Common myeloid progenitor, CD34-positive (primary cell): ENCODE measurements around the gene BORCS5.
A peak's percentile ranks its signal among the peaks of the same experiment; 100 is the strongest.

Experiments used
- CTCF ChIA-PET: fragments of 350-600 bp; sonication (Branson Sonifier 250); formaldehyde crosslinking; loops from one replicate; lab custom pipeline; 2021; ENCODE audit warnings: antibody characterized with exemption; lab: Charles Lee
- POLR2A ChIA-PET: fragments of 350-600 bp; sonication (Branson Sonifier 250); formaldehyde crosslinking; loops from one replicate; lab custom pipeline; 2021; ENCODE audit warnings: antibody characterized with exemption; lab: Charles Lee
- DNase-seq, 3 donors: peaks; one replicate each; pipeline versions ENCODE4 v3.0.0 to v3.0.0-alpha.2; 2013
- H3K27ac ChIP-seq, 2 experiments: 1 replicate in 1 of 2; 2 replicates in 1 of 2; pipeline ENCODE4 v1.7.0; 2013; ENCODE audit warnings: inconsistent platforms in 2 of 2, low read length in 2 of 2, mild to moderate bottlenecking in 2 of 2, low read depth in 1 of 2, moderate library complexity in 1 of 2; ENCODE audit not compliant: severe bottlenecking in 2 of 2, insufficient read depth in 1 of 2, poor library complexity in 1 of 2
- H3K27me3 ChIP-seq, 5 experiments: replicated peaks in 2 of 5; 1 replicate in 3 of 5; 2 replicates in 2 of 5; pipeline versions ENCODE4 v1.6.1 to v1.7.0; 2013; ENCODE audit warnings: low read length in 4 of 5, mild to moderate bottlenecking in 2 of 5, moderate library complexity in 2 of 5, inconsistent platforms in 1 of 5; ENCODE audit not compliant: insufficient read depth in 5 of 5, control insufficient read depth in 4 of 5
- H3K36me3 ChIP-seq, 4 experiments: 1 replicate in 2 of 4; 2 replicates in 2 of 4; pipeline versions ENCODE4 v1.6.1 to v1.7.0; 2013; ENCODE audit warnings: low read length in 3 of 4, control low read depth in 1 of 4, mild to moderate bottlenecking in 1 of 4; ENCODE audit not compliant: control insufficient read depth in 4 of 4, insufficient read depth in 4 of 4
- H3K4me1 ChIP-seq, 4 experiments: 1 replicate in 3 of 4; 2 replicates in 1 of 4; pipeline versions ENCODE4 v1.6.1 to v1.7.1; 2013; ENCODE audit warnings: low read length in 3 of 4, mild to moderate bottlenecking in 3 of 4, control low read depth in 1 of 4, inconsistent platforms in 1 of 4, moderate library complexity in 1 of 4; ENCODE audit not compliant: control insufficient read depth in 4 of 4, insufficient read depth in 4 of 4; ENCODE audit errors: control extremely low read depth in 1 of 4
- H3K4me3 ChIP-seq, 7 experiments: 1 replicate in 4 of 7; 2 replicates in 3 of 7; pipeline versions ENCODE4 v1.5.1 to v1.7.0; 2013; ENCODE audit warnings: mild to moderate bottlenecking in 7 of 7, low read length in 6 of 7, moderate library complexity in 6 of 7, inconsistent platforms in 2 of 7, low read depth in 2 of 7, control low read depth in 1 of 7; ENCODE audit not compliant: insufficient read depth in 4 of 7, control insufficient read depth in 1 of 7; ENCODE audit errors: extremely low read depth in 1 of 7
- H3K9me3 ChIP-seq, 5 experiments: 1 replicate in 4 of 5; 2 replicates in 1 of 5; pipeline versions ENCODE4 v1.6.1 to v1.7.1; 2013; ENCODE audit warnings: low read length in 4 of 5, mild to moderate bottlenecking in 2 of 5, inconsistent platforms in 1 of 5, low read depth in 1 of 5, moderate library complexity in 1 of 5; ENCODE audit not compliant: control insufficient read depth in 4 of 5, insufficient read depth in 2 of 5; ENCODE audit errors: control extremely low read depth in 1 of 5
- WGBS: methylation state at CpG from one replicate; pipeline ENCODE4 v1.1.5; 2013; ENCODE audit not compliant: insufficient coverage; 5-methylcytosine and 5-hydroxymethylcytosine counted together

Gene BORCS5

GRCh38 chr12:12353276-12353675, 3.6 kb upstream of the BORCS5 start:
- Histone ChIP-seq H3K4me3 (no peak overlapping the region), H3K36me3 (no peaks in the 10 kb centered on the region), H3K9me3 (no peaks in the 10 kb centered on the region), H3K4me1 (peaks cover 9 to 35% (median 24%) of the 10 kb centered on the region in 4 experiments), H3K27me3 (no peaks in the 10 kb centered on the region), H3K27ac (no peak overlapping the region)
- ChIA-PET POLR2A (no interaction called here), CTCF (no interaction called here)
- DNase-seq, result no peak
- 100% methylated on average over 1 of the region's 1 CpG for WGBS

GRCh38 chr12:12353807-12354206, 3.1 kb upstream of the BORCS5 start:
- DNase-seq, result no peak
- no peak overlapping the region for H3K27ac ChIP-seq
- no peaks in the 10 kb centered on the region for H3K36me3 ChIP-seq
- H3K9me3 ChIP-seq, result no peaks in the 10 kb centered on the region
- ChIA-PET POLR2A (no interaction called here), CTCF (no interaction called here)
- no peak overlapping the region for H3K4me3 ChIP-seq
- 97% methylated on average over 3 of the region's 5 CpGs for WGBS
- H3K27me3 ChIP-seq, result no peaks in the 10 kb centered on the region
- peaks cover 10 to 38% (median 27%) of the 10 kb centered on the region in 4 experiments for H3K4me1 ChIP-seq

GRCh38 chr12:12356467-12356895, 397 bp upstream of the BORCS5 start:
- no peaks in the 10 kb centered on the region for H3K27me3 ChIP-seq
- peak overlapping the region; percentile 74 to 93 (median 88) for H3K4me3 ChIP-seq
- ChIA-PET CTCF (interaction anchor here (0.8 to 2.8 kb wide), 12 partner anchors 9 to 366 kb away, joined by 3 to 20 read pairs (median 5); no protein-coding TSS in a partner anchor), POLR2A (interaction anchor here (0.6 to 0.9 kb wide), 4 partner anchors 11 to 562 kb away, joined by 3 to 4 read pairs (median 4); no protein-coding TSS in a partner anchor)
- no peak for DNase-seq
- H3K9me3 ChIP-seq, result no peaks in the 10 kb centered on the region
- peaks cover 0 to 3% (median 0%) of the 10 kb centered on the region in 4 experiments for H3K36me3 ChIP-seq
- peak overlapping the region in 1 of 2 experiments; percentile 90 for H3K27ac ChIP-seq
- peaks cover 12 to 21% (median 16%) of the 10 kb centered on the region in 4 experiments for H3K4me1 ChIP-seq
- 36% methylated on average over 5 of the region's 5 CpGs for WGBS

- DNase-seq, result peak in 2 of 3 donors; percentile 13 to 23
- CTCF ChIA-PET, result interaction anchor here (0.6 to 2.8 kb wide), 15 partner anchors 7 to 456 kb away, joined by 3 to 20 read pairs (median 4); partner anchors contain the start of gene MANSC1
- Histone ChIP-seq H3K36me3 (peaks cover 0 to 3% (median under 1%) of the 10 kb centered on the region in 4 experiments), H3K4me3 (peak overlapping the region; percentile 74 to 93 (median 88)), H3K27ac (peak overlapping the region; percentile 67 to 90), H3K9me3 (no peaks in the 10 kb centered on the region), H3K4me1 (peaks cover 12 to 21% (median 16%) of the 10 kb centered on the region in 4 experiments), H3K27me3 (no peaks in the 10 kb centered on the region)
- 36% methylated on average over 7 of the region's 10 CpGs for WGBS
- POLR2A ChIA-PET, result interaction anchor here (0.6 to 1.8 kb wide), 3 partner anchors 9 to 397 kb away, joined by 3 to 4 read pairs (median 4); no protein-coding TSS in a partner anchor
Observed at GRCh38 chr12:12357719-12358461, 1.0 kb downstream of the BORCS5 start.

DNA sequence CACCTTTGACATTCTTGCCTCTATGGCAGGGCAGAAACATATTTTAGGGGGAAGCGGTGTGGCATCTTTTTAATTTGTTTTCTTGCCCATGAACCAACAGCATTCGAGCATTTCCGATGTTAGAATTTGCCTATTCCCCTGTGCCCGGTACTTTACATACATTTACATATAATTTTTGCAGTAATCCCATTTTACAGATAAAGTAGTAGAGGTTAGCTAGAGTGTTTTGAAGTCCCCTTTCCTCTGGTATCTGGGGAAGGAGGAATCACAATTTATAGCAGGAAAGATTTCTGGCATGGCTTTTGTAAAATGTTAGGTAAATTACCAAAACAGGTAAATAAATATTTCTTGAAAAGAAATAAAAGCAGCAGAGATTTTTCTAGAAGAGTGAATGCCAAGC, 1.6 kb downstream of the BORCS5 start:
- Histone ChIP-seq H3K9me3 (no peaks in the 10 kb centered on the region), H3K4me3 (peak overlapping the region in 3 of 7 experiments; percentile 90 to 93 (median 91)), H3K27ac (peak overlapping the region in 1 of 2 experiments; percentile 90), H3K4me1 (peaks cover 12 to 21% (median 16%) of the 10 kb centered on the region in 4 experiments), H3K36me3 (peaks cover 0 to 3% (median 2%) of the 10 kb centered on the region in 4 experiments), H3K27me3 (no peaks in the 10 kb centered on the region)
- ChIA-PET POLR2A (interaction anchor here (1.8 kb wide), 1 partner anchor 8 kb away, joined by 4 read pairs; no protein-coding TSS in a partner anchor), CTCF (interaction anchor here (0.6 to 2.8 kb wide), 8 partner anchors 9 to 376 kb away, joined by 3 to 20 read pairs (median 6); partner anchors contain the start of gene MANSC1)
- DNase-seq, result no peak
- no CpG with 5 or more reads among the region's 4 CpGs for WGBS

DNA sequence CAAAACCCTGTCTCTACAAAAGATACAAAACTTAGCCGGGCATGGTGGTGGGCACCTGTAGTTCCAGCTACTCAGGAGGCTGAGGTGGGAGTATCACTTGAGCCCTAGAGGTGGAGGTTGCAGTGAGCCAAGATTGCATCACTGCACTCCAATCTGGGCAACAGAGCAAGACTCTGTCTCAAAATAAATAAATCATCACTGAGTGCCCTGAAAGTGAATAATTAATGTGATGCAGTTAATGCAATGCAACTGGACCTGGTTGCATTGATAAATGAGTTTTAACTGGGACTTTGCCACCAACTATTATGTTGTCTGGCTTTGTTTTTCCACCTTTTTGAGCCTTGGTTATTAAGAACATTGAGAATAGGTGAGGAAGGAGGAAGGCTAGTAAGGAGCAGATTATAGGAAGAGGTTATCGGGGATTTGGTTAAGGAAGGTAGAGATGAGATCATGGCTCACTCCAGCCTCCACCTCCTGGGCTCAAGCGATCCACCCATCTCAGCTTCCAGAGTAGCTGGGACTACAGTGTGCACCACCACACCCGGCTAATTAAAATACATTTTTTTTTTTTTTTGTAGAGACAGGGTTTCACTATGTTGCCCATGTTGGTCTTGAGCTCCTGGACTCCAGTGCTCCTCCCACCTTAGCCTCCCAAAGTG, 8.0 kb downstream of the BORCS5 start:
- Histone ChIP-seq H3K4me1 (no peaks in the 10 kb centered on the region), H3K4me3 (no peak overlapping the region), H3K27me3 (no peaks in the 10 kb centered on the region), H3K36me3 (peaks cover 3 to 11% (median 9%) of the 10 kb centered on the region in 4 experiments), H3K27ac (no peak overlapping the region), H3K9me3 (no peaks in the 10 kb centered on the region)
- POLR2A ChIA-PET, result no interaction called here
- 100% methylated on average over 1 of the region's 4 CpGs for WGBS
- CTCF ChIA-PET, result interaction anchor here (0.6 to 3.6 kb wide), 2 partner anchors 8 to 12 kb away, joined by 3 to 19 read pairs; partner anchors contain the start of gene BORCS5
- no peak for DNase-seq
